Endometrial microvascular endothelial cells (primary cell): ENCODE results near the gene AFAP1. TPM values are rescaled to one million over a fixed set of nuclear protein-coding genes. Genes with fewer than 3 reads are reported as not detected.

Experiments
- in situ Hi-C: cut with HindIII; loops from 2 replicates; pipeline ENCODE4 v1.10.0; 2017; ENCODE audit warnings: low sequenced_read_pairs, low pct_unique_long_range_greater_than_20kb; ENCODE audit errors: inconsistent ontology term
- total RNA-seq: library from RNA; depleted of rRNA; stranded (reverse); fragments of >200 nt; gene quantifications from one replicate; pipeline ENCODE4 v1.2.3, GENCODE V29; 2015; ENCODE audit errors: inconsistent ontology term

Gene AFAP1
- total RNA-seq, 1 donor from 2014 or later: 95.8 TPM

DNA sequence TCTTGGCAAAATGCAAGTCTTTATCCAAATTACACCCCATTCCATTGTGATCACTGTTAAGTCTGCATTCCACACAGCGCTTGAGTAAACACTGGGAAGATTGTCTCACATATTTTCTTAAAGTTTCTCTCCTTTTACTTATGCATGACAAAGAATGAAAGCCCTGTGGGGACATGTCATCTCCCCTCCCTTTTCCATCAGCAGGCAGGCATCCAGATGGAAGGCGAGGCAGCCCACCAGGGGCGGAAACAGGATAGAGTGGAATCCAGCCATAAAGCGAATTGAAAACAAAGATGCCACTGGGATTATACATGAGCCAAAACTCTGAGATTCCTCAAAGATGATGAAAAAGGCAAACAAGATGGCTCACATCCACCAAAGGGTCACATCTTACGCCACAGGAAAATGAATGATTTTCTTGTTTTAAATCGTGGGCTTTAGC is 78.2 kb downstream of the AFAP1 start:
- in situ Hi-C loops: no loop called here

GRCh38 chr4:7860600-7861163 is 79.0 kb downstream of the AFAP1 start:
- in situ Hi-C loops: no loop called here

- in situ Hi-C loops: no loop called here
These were observed 80.3 kb downstream of the AFAP1 start for GRCh38 chr4:7859326-7859725.

DNA sequence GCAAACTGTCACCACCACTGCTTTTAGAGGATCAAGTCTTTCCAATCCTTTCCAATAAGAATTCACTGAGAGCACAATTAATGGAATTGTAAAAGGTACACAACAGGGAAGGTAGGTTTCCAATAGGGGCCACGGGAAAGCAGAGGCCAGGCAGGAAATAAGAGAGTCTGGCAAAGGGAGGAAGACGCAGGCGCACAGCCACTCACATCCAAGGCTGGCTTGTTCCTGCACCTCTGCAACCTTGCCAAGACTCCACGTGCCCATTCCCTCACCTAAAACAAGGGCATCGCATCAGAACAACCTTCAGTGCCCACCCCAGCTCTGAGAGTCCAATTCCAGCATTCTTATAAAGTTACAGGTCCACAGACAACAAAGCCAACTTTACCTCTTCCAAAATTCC is 81.2 kb downstream of the AFAP1 start:
- in situ Hi-C loops: no loop called here

DNA sequence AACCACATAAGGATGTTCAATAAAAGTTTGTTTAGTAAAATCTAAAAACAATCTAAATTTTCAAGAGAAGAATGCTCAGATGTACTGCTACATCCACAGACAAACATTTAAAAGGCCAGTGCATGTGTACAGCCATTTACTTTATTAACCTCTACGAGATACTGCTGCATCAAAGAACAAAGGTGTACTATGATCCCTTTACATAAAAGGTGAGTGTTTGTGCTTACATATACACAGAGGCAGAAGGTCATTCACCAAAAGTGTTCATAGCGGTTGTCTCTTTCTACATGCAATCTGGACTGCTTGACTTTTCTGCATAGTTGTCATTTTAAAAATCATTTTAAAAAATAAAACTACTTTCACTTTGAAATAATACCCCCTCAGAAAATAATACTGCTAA is 81.7 kb downstream of the AFAP1 start:
- in situ Hi-C loops: no loop called here

DNA sequence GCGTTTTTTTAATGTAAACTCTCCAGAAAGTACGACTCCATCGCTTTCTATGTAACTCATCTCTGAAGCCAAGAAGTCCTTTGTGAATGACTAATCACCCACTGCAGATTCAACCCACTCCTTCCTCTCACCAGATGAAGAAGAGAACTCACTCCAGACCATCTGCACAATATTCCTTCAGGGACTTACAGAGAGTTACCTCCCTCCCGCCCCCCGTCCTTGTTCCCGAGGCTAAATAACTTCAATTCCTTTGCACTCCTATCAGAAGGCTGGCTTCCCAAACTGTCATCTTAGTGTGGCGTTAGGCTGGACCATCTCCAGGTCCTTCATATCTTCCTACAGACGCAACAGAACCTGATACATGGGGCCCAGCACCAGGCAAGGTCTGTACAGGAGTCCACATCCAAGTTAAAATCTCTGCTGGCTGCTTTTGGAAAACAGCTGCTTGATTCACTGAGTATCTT is 82.4 kb downstream of the AFAP1 start:
- in situ Hi-C loops: no loop called here

- in situ Hi-C loops: no loop called here
These were observed 83.9 kb downstream of the AFAP1 start for GRCh38 chr4:7855731-7856130.

- in situ Hi-C loops: no loop called here
These were observed 84.8 kb downstream of the AFAP1 start for GRCh38 chr4:7854697-7855370.

DNA sequence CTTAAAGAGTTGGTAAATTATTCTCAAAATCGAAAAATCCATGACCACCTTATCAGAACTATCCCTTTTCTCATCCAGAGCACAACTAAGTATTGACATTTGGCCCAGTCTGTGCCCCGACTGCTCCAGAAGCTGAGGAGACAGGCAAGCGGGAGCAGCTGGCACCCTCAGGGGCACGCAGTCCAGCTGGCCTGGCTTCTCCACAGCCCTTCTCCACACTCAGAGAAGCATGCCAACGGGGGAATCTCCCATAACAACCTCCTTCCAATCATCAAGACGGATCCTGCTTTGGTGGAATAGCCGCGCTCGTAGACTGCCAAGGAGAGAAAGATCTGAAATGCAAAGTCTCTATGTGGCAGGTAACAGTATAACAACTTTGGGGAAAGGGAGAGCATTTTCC is 85.4 kb downstream of the AFAP1 start:
- in situ Hi-C loops: no loop called here

- in situ Hi-C loops: no loop called here
These were observed 86.4 kb downstream of the AFAP1 start for GRCh38 chr4:7853271-7853670.

- in situ Hi-C loops: no loop called here
These were observed 87.0 kb downstream of the AFAP1 start for GRCh38 chr4:7852568-7853185.

- in situ Hi-C loops: no loop called here
These were observed 89.2 kb downstream of the AFAP1 start for GRCh38 chr4:7850489-7850888.

DNA sequence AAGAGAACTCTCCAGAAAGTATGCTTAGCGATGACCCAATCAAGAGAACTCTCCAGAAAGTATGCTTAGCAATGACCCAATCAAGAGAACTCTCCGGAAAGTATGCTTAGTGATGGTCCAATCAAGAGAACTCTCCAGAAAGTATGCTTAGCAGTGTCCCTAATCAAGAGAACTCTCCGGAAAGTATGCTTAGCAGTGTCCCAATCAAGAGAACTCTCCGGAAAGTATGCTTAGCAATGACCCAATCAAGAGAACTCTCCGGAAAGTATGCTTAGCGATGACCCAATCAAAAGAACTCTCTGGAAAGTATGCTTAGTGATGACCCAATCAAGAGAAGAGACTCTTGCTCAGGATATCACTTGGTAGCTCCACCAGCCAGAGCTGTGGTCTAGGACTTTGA is 92.5 kb downstream of the AFAP1 start:
- in situ Hi-C loops: loop anchor here (25.0 kb wide), 1 partner anchor 90 kb away; the partner anchor contains the start of gene AFAP1

- in situ Hi-C loops: loop anchor here (25.0 kb wide), 1 partner anchor 92 kb away; the partner anchor contains the start of gene AFAP1
These were observed 94.0 kb downstream of the AFAP1 start for GRCh38 chr4:7845493-7846128.

GRCh38 chr4:7844594-7844991 is 95.1 kb downstream of the AFAP1 start:
- in situ Hi-C loops: loop anchor here (25.0 kb wide), 1 partner anchor 93 kb away; the partner anchor contains the start of gene AFAP1

DNA sequence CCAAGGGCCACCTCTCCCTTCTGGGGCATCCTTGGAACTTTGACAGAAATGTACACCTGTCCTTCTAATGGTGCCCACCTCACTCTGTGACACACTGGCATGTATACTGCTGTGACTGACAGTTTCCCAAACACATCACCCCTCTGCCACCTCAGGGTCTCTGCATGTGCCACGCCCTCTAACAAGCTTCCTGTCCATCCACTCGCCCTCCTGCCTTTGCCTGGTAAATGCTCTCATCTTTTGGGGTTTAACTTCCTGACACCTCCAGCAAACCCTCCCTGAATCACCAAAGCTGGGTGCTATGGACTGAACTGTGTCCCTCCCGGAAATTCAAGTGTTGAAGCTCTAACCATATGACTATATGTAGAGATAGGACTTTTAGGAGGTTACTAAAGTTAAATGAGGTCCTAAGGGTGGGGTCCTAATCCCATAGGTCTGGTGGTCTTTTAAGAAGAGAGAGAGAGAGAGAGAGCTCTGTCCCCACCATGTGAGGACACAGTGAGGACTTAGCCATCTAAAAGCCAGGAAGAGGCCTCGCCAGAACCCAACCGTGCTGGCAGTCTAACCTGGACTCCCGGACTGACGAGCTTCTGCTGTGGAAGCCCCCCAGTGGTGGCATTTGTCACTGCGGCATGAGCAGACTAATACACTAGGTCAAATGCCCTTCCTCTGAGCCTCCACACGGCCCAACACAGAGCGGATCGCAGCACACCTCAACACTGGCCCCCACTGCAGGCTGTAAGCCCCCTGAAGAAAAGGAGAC is 95.6 kb downstream of the AFAP1 start:
- in situ Hi-C loops: loop anchor here (25.0 kb wide), 1 partner anchor 93 kb away; the partner anchor contains the start of gene AFAP1

DNA sequence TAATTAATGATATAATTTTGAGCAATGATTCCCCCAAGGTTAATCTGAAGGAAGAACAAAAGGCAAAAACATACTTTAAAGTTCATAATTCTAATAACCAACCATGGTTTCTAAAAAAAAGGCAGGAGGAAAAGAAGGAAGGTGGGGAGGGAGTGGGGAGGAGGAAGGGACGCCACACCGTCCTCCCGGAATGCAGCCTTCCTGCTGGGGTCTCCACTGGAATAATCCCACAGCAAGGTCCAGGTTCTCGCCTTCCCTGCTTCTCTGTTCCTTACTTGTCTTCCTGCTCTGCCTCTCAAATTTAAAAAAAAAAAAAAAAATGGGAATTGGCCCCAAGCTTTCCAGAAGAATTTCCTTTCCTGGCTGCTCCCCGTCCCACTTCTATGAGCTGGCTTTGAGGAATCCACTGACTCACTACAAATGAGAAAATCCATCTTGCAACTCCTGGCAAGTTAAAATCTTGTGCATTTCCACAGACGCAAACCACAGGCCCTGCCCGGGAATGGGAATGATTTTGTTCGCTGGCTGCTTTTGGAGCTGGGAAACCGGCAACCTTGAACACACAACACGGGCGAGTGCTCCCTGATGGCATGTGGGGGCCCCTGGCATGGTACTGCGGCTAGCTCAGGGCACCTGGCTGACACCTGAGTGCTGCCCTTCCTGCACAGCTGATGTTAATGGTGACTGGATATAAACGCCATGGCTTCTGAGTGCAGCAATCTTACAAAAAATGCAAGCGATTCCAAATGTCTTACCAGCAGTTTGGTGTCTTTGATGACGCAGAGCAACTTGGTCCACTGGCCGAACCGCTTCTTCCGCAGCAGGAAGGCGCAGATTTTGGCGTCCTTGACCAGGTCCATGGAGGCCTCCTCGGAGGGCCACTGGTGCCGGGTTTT is 97.0 kb downstream of the AFAP1 start:
- in situ Hi-C loops: loop anchor here (25.0 kb wide), 1 partner anchor 95 kb away; the partner anchor contains the start of gene AFAP1

- in situ Hi-C loops: loop anchor here (25.0 kb wide), 1 partner anchor 95 kb away; the partner anchor contains the start of gene AFAP1
These were observed 97.8 kb downstream of the AFAP1 start for GRCh38 chr4:7841894-7842293.
